ENCODE data around the gene N4BP2L2. TPM values are rescaled to one million over a fixed set of nuclear protein-coding genes. Genes with fewer than 3 reads are reported as not detected.

The N4BP2L2 gene
- total RNA-seq, 1 donor from 2014 or later: 138 TPM

DNA sequence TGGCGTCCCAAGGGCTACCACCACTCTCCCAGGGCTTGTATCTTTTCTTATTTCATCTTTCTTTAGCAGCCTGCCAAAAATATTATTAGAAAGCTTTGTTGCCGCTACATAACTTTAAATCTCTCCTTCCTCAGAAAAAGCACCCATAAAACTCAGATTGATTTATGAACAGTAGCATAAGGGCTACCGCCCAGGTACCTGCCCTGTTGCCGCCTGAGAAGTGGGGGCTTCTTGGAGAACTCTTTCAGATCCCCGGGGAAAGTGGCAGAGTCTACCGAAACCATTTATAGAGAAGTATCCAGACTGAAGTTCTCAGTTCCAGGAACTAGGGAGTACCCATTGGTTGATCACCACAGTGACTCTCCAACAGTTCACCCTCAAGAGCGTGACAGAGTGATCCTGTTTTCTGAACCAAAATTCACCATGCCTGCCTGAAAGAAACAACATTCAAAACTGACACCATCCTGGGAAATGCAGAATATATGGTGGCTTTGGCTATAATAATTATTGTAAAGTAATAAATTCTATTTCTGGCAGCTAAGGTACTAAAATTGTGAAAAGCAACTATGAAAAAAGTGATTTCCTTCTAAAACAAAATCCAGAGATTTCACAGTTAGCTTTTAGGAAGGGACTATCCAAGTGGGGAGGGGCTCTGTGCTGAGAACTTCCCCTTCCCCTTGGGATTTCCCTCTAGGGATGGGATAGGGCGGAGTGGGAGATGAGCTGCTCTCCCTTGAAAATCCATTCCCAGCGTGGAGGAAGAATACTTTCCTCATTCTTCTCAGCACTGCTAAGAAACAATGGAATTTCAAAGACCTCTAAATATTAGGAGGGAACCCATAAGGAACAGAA, 109.8 kb downstream of the N4BP2L2 start:
- intact Hi-C loops (cut with micrococcal nuclease): loop anchor here (1.0 to 10.0 kb wide), 9 partner anchors 157 to 1812 kb away; partner anchors contain the start of genes FRY, PDS5B and USPL1

DNA sequence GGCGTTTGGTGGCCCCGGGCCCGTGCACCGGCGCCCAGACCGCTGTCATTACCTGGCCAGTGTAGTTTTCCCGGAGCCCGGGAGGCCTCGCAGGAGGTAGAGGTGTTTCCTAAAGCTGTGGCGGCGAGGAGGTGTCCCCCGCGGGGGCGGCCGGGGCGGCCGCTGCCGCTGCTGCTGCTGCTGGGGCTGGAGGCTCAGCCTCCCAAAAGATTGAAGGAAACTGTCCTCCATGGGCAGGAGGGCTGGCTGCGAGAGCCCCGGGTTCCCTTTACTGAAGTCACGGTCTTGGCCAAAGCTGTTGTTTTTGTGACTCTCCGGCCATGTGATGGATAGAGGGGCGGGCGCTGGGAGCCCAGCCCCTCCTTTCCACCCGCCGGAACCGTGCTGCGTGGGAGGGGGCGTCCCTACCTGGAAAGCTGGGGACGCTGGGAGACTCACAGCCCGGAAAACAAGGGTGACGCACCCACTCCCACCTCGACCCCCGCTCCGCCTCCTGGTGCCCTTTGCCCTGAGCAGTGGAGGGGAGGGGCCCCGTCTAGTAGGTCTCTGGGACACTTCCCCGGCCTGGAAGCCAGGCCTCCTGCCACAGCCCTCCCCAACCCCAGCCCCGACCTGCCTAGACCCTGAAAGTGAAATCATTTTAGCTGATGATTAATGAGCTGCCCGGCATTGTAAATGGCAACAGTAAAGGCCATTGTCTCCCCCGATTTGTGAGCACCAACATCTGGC, 110.6 kb downstream of the N4BP2L2 start, which contains the start of gene N4BP2L1:
Gene N4BP2L1 (minus strand): TSS at position 279 of the 729 bp plus-strand sequence. CDS start 48 bp downstream, at position 231.
- intact Hi-C loops (cut with micrococcal nuclease): loop anchor here (1.0 to 10.0 kb wide), 13 partner anchors 103 to 1811 kb away; partner anchors contain the start of genes FRY, PDS5B and USPL1

DNA sequence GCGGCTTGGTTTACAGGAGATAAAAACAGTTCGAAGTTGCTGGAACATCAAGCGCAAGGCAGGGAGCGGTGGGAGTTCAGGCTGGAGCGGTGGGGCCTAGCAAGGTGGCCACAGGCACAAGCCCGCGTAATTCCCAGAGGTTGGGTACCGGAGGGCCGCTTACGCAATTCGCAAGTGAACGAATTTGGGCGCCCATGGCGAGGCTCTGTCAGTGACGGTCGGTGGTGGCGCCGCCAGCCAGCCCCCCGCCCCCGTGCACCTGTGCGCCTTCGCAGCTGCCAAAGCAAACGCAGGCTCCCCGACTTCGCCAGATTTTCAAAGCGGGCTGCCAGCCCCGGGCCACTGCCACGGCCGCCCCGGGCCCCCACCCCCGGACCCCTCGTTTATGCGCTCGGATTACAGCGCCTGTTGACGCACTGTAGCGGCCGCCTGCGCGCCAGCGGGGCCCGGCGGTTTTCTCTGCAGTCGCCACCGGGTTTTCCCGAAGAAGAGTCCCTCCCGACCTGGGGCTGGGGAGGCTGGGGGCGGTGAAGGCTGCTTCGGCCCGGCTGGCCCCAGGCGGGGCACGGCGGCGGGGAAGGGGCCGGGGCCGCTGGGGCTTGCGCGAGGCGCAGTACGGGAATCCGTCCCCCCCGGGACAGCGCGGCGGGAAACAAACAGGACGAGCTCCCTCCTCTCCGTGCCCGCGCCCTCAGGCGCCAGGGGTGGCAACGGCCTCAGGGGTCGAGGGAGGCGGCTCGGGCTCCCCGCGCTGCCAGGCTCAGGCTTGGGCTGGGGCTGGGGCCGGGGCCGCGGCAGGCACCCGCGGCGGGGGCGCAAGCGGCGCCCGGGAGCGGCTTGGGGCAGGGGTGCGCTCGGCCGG, 111.4 kb downstream of the N4BP2L2 start:
- intact Hi-C loops (cut with micrococcal nuclease): loop anchor here (1.0 to 10.0 kb wide), 17 partner anchors 16 to 1810 kb away; partner anchors contain the start of genes BRCA2, FRY, N4BP2L2 and USPL1

DNA sequence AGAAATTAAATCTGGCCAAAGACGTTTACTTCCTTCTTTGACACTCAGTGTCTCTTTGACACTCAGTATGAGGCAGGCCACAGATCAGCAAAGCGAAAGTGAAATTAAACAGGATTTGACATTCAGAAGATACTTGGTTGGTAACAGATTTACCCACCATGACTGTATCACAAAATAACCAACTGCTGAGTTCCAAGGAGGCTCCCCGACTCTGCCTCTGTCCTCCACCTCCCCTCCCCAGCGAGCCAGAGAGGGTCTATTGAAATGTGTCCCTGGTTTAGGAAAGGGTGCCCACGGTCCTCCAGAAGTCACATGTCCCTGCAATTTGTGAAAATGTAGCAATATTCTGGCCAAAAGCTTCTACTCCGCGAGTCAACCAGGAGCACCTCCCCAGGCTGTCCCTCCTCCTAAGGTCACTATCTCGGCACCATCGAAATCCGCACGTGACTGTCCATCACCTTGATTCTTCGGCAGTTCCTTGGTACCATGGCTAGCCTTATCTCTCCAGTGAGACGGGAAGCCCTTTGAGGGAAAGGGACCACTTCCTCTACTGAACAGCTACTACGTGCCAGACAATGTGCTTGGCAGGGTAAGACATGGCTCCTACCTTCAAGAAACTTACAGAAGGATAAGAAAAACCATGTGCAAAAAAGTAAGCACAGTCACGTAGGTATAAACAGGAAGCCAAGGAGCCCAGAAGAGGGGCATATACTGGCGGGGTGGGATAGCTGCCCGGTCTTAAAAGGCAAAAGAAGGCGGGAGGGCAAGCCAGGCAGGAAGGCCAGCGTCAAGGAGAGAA, 112.2 kb downstream of the N4BP2L2 start:
- intact Hi-C loops (cut with micrococcal nuclease): loop anchor here (1.0 to 10.0 kb wide), 17 partner anchors 17 to 1809 kb away; partner anchors contain the start of genes BRCA2, FRY, N4BP2L2 and USPL1

DNA sequence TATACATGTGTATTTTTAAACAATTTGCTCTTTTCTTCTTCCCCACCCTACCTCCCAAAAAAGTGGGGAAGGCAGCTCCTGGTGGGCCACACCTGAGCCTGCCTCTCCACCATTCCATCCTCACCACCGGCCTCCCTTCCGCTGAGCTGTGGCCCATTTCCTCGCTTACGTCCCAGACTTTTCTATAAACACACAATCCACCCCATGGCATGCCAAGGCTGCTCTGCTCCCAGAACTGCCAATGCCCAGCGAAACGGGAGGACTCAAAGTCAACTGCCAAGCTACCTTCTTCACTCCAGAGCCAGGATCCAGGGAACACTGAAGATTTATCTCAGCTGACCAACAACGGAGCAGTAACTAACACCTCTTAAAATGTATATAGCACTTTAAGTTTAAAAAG, 113.4 kb downstream of the N4BP2L2 start:
- intact Hi-C loops (cut with micrococcal nuclease): loop anchor here (5.0 to 10.0 kb wide), 7 partner anchors 393 to 1808 kb away; partner anchors contain the start of genes FRY and USPL1

DNA sequence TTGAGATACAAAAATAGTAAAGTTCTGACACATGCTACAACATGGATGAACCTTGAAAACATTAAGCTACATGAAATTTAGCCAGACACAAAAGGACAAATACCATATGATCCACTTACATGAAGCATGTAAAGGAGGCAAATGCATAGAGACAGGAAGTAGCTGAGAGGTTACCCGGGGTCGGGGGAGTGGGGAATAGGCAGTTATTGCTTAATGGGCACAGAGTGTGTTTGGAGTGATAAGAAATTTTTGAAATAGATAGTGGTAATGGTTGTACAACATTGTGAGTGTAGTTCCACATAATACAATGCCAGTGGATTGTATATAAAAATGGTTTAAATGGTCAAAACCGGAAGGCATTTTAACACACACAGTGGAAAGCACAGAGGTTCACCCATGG, 115.0 kb downstream of the N4BP2L2 start:
- intact Hi-C loops (cut with micrococcal nuclease): loop anchor here (10.0 kb wide), 1 partner anchor 1679 kb away; no protein-coding TSS in a partner anchor

DNA sequence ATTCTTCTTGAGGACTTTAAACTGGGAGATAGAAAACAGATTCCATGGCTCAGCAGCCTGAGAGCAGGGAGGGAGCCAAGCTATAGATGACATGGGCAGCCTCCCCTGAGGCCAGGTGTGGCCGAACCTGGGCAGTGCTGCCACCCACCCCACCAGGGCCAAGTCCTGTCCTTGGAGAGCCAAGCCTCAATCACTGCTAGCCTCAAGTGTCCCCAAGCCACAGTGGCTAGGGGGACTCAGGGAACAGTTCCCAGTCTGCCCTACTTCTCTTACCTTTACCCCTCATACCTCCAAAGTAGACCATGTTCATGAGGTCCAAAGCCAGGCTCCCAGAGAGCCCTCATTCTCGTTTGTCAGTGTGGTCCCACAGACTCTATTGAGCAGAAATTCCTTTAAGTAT, 118.7 kb downstream of the N4BP2L2 start:
- intact Hi-C loops (cut with micrococcal nuclease): loop anchor here (10.0 kb wide), 1 partner anchor 1675 kb away; no protein-coding TSS in a partner anchor

DNA sequence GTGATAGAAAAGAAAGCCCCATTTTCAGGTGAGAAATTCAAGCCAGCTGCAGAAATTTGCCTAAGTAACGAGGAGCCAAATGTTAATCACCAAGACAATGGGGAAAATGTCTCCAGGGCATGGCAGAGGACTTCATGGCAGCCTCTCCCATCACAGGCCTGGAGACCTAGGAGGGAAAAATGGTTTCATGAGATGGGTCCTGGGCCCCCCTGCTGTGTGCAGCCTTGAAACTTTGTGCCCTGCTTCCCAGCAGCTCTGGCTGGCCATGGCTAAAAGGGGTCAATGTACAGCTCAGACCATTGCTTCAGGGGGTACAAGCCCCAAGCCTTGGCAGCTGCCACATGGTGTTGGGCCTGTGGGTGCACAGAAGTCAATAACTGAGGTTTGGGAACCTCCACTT, 120.6 kb downstream of the N4BP2L2 start:
- intact Hi-C loops (cut with micrococcal nuclease): no loop called here

DNA sequence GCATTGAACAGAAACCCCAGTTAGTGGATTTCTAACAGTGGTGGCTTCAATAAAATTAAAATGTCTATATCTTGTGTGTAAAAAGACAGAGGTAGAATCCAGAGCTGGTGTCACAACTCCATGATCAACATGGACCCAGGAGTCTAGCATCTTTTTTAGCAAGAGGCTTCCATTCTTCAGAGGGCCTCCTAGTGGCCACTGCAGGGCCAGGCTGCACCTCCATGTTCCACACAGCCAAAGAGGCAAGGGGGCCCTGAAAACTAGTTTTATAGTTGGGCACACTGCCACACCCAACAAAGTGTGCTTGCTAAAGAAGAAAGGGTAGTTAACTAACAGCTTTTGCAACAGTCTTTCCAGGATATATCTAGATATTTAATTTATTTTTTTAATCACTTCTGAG, 123.6 kb downstream of the N4BP2L2 start:
- intact Hi-C loops (cut with micrococcal nuclease): no loop called here

DNA sequence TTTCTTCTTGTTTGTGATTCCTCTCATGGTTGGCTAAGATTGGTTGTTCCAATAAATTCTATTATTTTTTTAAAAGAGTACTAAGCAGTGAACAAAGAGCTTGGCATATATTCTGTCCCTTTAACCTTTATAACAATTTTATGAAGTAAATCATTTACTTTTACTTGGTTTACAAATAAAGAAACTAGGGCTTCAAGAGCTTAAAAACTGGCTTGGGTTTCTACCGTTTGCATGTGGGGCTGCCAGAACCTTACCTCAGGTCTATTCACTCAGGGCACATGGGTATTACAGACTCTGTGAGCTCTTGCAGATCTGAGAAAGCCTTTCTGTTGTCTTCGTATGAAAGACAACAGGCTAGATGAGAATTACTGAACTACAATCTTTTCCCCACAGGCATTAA, 124.0 kb downstream of the N4BP2L2 start:
- intact Hi-C loops (cut with micrococcal nuclease): no loop called here

DNA sequence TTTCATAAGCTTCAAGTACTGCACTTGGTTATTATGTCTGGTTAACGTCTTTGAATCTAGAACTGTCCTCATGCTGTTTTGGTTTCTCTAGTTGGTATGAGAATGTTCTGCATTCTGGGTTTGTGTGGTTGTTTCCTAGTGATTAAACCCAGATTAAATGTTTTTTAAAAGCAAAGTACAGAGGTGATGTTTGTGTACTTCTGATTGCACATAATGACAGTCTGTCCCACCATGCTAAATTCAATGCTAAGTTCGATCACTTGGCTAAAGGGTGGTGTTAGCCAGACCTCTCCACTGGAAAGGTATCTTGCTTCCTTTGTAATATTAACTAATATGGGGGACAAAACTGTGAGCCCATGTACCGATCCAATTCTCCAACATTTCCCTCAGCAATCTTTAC, 125.3 kb downstream of the N4BP2L2 start:
- intact Hi-C loops (cut with micrococcal nuclease): no loop called here

DNA sequence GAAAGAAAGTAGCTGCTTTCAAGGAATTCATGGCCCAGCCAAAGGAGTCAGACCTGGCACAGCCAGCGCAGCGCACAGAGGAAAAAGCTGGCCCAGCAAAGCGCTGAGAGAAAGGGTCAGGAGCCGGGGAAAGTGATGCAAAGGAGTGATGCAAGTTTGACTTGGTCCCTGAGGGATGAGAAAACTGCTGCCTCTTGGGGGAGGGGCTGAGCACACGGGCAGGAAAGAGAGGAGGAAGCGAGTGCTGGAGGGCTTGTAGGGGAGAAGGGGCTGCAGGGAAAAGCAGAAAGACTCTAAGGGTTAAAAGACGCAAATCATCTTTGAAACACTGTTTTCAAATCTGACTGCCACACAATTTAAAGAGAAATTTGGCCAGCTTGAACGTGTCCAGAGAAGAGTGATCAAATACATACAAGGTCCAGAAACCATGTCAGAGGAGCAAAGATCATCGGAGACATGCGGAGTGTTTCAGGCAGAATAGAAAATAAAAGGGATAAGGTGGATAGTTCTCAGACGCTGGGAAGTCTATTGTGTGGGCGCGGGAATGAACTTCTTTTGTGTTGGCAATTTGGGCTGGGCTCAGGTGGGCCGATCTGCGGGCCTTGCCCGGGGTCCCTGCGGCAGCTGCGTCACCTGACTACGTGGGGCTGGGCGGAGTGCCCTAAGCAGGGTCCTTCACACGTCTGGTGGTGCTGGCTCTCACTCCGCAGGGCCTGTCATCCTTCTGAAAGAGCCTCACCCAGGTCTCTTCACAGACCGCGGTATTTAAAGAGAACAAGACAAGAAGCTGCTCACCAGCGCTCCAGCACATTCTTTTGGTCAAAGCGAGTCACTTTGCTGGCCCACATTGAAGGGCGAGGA, 128.8 kb downstream of the N4BP2L2 start:
- intact Hi-C loops (cut with micrococcal nuclease): no loop called here

DNA sequence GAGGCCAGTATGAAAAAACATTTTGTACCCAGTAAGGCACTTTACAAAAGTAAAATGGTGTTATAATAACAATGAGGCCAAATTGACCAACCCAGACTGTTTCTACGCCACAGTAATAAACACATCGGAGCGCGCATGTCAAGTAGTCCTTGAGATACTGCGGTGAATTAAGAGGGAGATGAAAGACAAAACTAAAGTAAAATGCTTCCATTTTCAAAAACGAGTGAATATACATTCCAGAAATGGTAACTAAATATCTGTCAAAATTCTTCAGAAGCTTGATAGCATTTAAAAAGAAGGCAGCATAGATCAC, 129.6 kb downstream of the N4BP2L2 start:
- intact Hi-C loops (cut with micrococcal nuclease): no loop called here

DNA sequence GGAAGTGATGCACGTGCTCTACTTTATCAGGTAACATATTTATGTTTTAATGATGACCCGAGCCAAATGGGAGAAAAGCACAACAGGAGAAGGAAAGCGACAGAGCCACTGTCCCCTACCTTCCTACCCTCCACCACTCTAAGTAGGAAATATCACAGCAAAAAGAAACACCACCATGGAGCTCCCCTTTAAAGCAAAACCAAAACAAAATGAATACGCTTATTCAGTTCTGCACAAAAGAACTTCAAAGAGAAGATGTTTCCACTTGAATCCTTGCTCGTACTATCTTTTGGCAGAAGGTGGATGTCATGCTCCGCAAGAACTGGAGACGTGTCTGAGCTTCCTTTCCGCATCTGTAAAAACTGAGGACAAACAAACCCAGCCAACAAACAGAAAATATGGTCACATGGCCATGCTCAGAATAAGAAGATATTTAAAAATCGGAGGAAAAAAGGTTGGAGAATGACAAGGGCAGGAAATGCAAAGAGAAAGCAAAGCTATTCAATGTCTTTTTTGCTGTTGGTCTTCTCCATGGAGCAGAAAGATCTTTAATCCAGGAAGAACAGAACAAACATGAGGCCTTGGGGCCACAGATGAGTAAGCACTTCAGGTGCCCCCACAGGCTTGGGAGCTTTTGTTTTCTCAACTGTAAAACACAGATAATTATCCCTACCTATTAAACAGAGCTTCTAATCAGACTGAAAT, 130.1 kb downstream of the N4BP2L2 start:
- intact Hi-C loops (cut with micrococcal nuclease): loop anchor here (1.0 kb wide), 1 partner anchor 18 kb away; no protein-coding TSS in a partner anchor

DNA sequence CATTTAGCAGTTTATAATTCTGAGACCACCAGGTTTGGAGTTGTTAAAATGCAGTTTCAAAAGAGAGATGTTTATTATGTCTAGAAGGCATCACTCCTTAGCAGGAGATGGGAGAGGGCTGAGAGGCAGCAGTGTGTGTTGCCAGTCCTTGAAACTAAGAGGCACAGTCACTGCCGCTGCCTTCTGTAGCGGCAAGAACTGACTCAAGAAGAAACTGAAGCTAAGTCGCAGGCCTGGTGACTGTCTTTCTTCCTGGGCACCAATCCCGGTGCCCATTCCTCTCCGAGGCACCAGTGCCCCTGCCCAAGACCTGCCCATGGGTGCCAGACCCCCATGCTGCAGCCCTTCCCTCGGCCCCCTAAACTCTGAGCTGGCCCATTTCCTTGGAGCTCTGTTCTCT, 130.7 kb downstream of the N4BP2L2 start:
- intact Hi-C loops (cut with micrococcal nuclease): loop anchor here (1.0 kb wide), 1 partner anchor 18 kb away; no protein-coding TSS in a partner anchor

DNA sequence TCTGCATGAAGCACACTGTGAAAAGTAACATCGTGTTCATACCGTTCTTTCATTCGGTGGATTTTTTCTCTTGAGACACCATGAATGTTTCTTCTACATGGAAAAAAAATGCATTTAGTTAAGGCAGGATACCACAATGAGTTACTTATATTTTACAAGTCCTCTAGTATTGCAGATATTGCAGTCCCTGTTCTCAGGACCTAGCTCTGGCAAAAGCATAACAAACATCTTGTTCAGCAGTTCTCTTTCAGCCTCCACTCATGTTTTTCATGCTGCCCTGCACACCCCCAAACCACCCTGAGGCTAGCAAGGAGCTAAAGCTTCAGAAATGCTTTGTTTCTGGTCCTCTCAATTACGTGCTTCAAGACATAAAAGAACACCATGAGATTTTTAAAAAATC, 135.5 kb downstream of the N4BP2L2 start:
- intact Hi-C loops (cut with micrococcal nuclease): no loop called here

DNA sequence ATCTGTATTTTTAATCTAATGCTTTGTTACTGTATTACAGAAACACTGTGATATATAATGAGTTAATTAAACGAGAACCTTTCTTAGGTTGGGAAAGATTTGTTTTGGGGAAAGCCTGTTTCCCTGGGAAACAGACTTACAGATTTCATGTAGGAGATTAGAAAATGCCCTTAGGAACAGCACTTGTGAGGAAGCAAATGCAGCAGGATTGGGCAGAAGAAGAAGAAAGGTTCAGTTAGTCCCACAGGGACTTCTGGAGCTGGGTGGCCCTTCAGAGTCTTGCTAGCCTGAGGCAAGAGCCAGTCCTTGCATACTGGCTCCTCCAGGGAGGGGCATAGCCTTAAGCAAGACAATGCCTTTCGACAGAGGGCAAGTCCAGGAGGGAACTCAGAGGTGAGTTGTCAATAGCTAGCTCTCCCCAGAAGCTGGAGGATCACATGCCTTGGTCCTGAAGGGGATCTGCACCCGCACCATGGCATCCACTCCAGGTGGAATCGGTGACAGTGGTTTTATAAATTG, 147.4 kb downstream of the N4BP2L2 start:
- intact Hi-C loops (cut with micrococcal nuclease): no loop called here

DNA sequence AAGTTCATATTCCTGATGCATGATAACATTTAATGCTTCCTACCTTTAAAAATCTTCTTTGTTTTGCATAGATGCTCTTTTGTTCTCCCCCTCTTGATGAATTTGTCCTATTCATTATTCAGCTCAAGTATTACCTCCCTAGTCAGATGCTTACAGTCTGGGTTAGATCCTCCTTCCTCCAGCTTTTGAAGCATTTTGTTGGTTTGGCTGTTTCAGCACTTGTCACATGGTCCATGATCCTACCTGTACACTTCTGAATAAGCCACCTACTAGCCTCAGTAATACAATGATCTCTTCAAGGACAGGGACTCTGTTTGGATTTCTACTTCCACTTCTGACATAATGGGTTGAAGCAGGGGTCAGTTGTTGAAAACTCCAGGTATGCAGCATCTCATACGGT, 148.1 kb downstream of the N4BP2L2 start:
- intact Hi-C loops (cut with micrococcal nuclease): no loop called here
